Measurements from ENCODE around the gene TFPI. TPM values are rescaled to one million over a fixed set of nuclear protein-coding genes. Genes with fewer than 3 reads are reported as not detected.
"Not testable (repeated sequence)": the region's sequence is repeated elsewhere in the genome, so short reads cannot be mapped to it uniquely, and the experiment has no call there.

Gene TFPI
- total RNA-seq, 1 donor from 2014 or later: 1.2 TPM

DNA sequence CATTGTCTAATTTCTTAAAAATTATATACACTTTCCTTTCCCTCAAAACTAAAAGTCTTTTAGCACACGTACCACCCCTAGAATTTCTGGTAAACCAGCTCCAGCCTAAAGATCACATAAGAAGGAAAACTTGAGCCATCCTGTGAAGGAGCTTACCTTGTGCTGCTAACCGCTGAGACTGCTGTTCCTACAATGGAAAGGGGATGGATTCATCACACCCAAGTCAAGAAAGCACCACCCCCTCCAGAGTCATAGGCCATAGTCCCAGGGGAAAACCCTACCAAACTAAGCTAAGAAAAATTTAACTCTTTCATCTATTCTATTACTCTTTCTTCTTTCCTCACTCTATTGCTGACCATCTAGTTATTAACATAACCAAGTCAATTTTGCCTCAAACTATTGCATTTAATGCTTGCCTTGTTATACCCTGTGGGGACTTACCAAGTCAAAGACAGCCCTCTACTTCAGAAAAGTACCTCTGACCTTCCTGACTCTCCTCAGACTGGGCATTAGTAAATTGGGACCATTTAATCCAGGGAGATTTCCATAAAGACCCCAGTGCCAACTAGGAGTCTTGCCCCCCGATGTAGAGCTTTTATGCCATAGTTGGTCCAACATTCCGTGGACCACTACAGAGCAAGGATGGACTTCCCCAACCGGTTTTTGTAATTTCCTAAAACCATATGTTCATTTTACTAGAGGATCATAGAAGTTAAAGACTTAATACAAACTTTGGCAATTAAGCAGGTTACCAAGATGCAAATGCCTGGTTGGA lies 40.6 kb downstream of the TFPI start:
- H3K4me3 Mint-ChIP-seq; H3K27ac Mint-ChIP-seq; intact Hi-C loops (cut with micrococcal nuclease); H3K9me3 Mint-ChIP-seq; H3K27me3 Mint-ChIP-seq; H3K4me1 Mint-ChIP-seq; DNase-seq; H3K36me3 Mint-ChIP-seq (ENCODE audit: low read depth): not testable (repeated sequence)

GRCh38 chr2:187511356-187512315 lies 42.6 kb downstream of the TFPI start:
- Mint-ChIP-seq H3K4me3 (no peak overlapping the region), H3K4me1 (peaks cover 6% of the 10 kb centered on the region), H3K9me3 (no peaks in the 10 kb centered on the region), H3K27ac (no peak overlapping the region), H3K36me3 (ENCODE audit: low read depth) (no peaks in the 10 kb centered on the region), H3K27me3 (no peaks in the 10 kb centered on the region)
- DNase-seq: no peak
- intact Hi-C loops (cut with micrococcal nuclease): no loop called here

DNA sequence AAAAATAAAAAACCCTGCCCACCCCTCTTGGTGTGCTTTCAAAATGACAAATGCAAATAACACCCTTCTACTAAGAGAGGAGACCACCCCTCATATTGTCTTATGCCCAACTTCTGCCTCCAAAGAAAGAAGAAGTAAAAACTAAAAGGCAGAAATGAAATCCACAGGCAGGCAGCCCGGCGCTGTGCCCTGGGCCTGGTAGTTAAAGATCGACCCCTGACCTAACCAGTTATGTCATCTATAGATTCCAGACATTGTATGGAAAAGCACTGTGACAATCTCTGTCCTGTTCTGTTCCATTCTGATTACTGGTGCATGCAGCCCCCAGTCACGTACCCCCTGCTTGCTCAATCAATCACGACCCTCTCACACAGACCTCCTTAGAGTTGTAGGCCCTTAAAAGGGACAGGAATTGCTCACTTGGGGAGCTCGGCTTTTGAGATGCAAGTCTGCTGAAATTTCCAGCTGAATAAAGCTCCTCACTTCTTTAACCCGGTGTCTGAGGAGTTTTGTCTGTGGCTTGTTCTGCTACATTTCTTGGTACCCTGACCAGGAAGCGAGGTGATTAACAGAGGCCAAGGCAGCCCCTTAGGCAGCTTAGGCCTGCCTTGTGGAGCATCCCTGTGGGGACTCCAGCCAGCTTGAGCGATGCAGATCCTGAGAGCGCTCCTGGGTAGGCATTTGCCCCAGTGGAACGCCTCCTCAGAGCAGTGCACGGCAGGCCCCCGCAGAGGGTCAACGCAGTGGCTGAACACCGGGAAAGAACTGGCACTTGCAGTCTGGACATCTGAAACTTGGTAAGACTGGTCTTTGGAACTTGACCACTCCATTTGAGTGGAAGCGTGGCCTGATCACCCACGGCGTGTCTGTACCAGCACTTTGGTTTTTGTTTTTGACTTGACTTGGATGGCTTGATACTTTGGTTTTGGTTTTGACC lies 43.5 kb downstream of the TFPI start:
- H3K27me3 Mint-ChIP-seq; H3K4me3 Mint-ChIP-seq; H3K9me3 Mint-ChIP-seq; DNase-seq; intact Hi-C loops (cut with micrococcal nuclease); H3K36me3 Mint-ChIP-seq (ENCODE audit: low read depth); H3K27ac Mint-ChIP-seq; H3K4me1 Mint-ChIP-seq: not testable (repeated sequence)

- H3K4me3 Mint-ChIP-seq: peak overlapping the region; percentile 13
- no peak for DNase-seq
- peak overlapping the region; percentile 41 for H3K27ac Mint-ChIP-seq
- intact Hi-C loops (cut with micrococcal nuclease): no loop called here
- no peaks in the 10 kb centered on the region for H3K27me3 Mint-ChIP-seq
- H3K4me1 Mint-ChIP-seq: peaks cover 6% of the 10 kb centered on the region
- H3K9me3 Mint-ChIP-seq: no peaks in the 10 kb centered on the region
- H3K36me3 Mint-ChIP-seq (ENCODE audit: low read depth): no peaks in the 10 kb centered on the region
These were observed 44.4 kb downstream of the TFPI start for GRCh38 chr2:187509667-187510417.

DNA sequence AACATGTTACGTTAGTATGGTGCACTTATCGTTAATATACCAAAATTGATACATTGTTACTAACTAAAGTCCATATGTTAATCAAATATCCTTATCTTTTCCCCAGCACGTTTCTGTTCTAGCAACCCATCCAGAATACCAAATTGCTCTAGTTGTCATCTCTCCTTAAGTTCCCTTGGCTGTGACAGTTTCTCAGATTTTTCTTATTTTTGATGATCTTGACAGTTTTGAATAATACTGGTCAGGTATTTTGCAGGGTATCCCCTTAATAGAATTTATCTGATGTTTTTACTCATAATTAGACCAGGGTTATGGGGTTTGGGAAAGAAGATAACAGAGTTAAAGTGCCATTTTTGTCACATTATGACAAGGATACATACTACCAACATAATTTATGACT lies 47.8 kb downstream of the TFPI start:
- intact Hi-C loops (cut with micrococcal nuclease): no loop called here
- Mint-ChIP-seq H3K27ac (no peak overlapping the region), H3K36me3 (ENCODE audit: low read depth) (no peaks in the 10 kb centered on the region), H3K4me3 (no peak overlapping the region), H3K4me1 (peaks cover 6% of the 10 kb centered on the region), H3K27me3 (peaks cover 5% of the 10 kb centered on the region), H3K9me3 (no peaks in the 10 kb centered on the region)
- DNase-seq: no peak

- peaks cover 6% of the 10 kb centered on the region for H3K4me1 Mint-ChIP-seq
- H3K27ac Mint-ChIP-seq: no peak overlapping the region
- intact Hi-C loops (cut with micrococcal nuclease): no loop called here
- no peak for DNase-seq
- no peaks in the 10 kb centered on the region for H3K36me3 Mint-ChIP-seq (ENCODE audit: low read depth)
- H3K9me3 Mint-ChIP-seq: no peaks in the 10 kb centered on the region
- H3K4me3 Mint-ChIP-seq: no peak overlapping the region
- peaks cover 5% of the 10 kb centered on the region for H3K27me3 Mint-ChIP-seq
These were observed 49.1 kb downstream of the TFPI start for GRCh38 chr2:187505065-187505672.

GRCh38 chr2:187504312-187504921 lies 49.8 kb downstream of the TFPI start:
- Mint-ChIP-seq H3K4me3 (no peak overlapping the region), H3K4me1 (no peaks in the 10 kb centered on the region), H3K27ac (no peak overlapping the region), H3K27me3 (peaks cover 5% of the 10 kb centered on the region), H3K36me3 (ENCODE audit: low read depth) (no peaks in the 10 kb centered on the region), H3K9me3 (no peaks in the 10 kb centered on the region)
- no peak for DNase-seq
- intact Hi-C loops (cut with micrococcal nuclease): no loop called here

- intact Hi-C loops (cut with micrococcal nuclease): no loop called here
- peaks cover 5% of the 10 kb centered on the region for H3K27me3 Mint-ChIP-seq
- no peak for DNase-seq
- H3K36me3 Mint-ChIP-seq (ENCODE audit: low read depth): no peaks in the 10 kb centered on the region
- no peak overlapping the region for H3K27ac Mint-ChIP-seq
- H3K4me1 Mint-ChIP-seq: no peaks in the 10 kb centered on the region
- H3K9me3 Mint-ChIP-seq: no peaks in the 10 kb centered on the region
- H3K4me3 Mint-ChIP-seq: no peak overlapping the region
These were observed 50.5 kb downstream of the TFPI start for GRCh38 chr2:187503700-187504099.

DNA sequence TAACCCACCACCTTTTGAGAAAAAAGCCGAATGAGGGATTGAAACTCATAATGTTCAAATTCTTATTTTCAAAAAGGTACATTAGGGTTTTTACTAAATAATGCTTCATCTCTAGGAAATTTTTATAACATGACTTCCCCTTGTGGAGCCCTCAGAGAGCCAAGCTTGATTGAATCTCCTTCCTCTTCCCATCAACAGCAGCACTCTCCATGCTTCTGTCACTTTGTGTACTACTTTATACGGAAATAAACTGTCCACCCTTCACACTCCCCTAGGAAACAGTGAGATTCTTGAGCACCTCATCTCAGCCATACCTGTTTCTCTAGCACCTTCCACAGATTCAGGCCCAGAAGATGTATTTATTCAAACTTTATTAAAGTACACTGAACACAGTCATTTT lies 51.8 kb downstream of the TFPI start:
- intact Hi-C loops (cut with micrococcal nuclease): no loop called here
- no peaks in the 10 kb centered on the region for H3K36me3 Mint-ChIP-seq (ENCODE audit: low read depth)
- DNase-seq: no peak
- no peaks in the 10 kb centered on the region for H3K4me1 Mint-ChIP-seq
- no peak overlapping the region for H3K27ac Mint-ChIP-seq
- H3K9me3 Mint-ChIP-seq: no peaks in the 10 kb centered on the region
- peaks cover 5% of the 10 kb centered on the region for H3K27me3 Mint-ChIP-seq
- H3K4me3 Mint-ChIP-seq: no peak overlapping the region

DNA sequence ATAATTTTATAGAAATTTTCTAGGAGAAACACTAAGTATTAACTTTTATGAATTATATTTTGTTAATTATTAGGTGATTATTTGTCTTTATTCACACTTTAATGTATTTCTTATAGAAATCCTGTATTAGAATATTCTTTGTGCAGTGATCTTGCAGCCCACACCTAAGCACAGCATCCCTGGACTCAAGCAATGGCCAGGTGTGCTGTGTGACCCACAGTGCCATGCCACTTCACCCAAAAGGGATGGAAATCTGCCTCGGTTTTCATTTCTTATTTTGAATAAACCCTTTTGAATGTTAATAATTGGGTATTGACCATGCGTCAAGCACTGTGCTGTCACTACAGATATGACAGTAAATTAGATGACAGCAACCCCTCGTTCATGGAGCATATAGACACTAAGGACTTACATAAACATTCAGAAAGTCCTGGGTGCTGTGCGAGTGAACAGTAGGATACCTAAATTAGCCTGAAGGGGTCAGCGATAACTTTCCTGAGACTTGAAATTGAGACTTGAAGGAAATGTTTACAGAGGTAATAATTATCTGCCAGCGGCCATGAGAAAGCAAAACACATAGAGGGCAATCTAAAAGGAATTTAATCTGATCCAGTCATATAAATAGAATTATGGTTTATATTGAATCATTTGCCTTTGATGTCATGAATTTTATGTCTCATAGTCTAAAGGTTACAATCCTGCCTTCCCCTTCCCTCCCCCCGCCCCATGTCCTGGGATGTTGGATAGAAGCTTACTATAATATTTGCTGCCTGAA lies 53.5 kb downstream of the TFPI start:
- H3K9me3 Mint-ChIP-seq: no peaks in the 10 kb centered on the region
- H3K4me3 Mint-ChIP-seq: no peak overlapping the region
- intact Hi-C loops (cut with micrococcal nuclease): loop anchor here (1.0 kb wide), 2 partner anchors 80 to 343 kb away; no protein-coding TSS in a partner anchor
- H3K36me3 Mint-ChIP-seq (ENCODE audit: low read depth): no peaks in the 10 kb centered on the region
- peaks cover 5% of the 10 kb centered on the region for H3K27me3 Mint-ChIP-seq
- no peaks in the 10 kb centered on the region for H3K4me1 Mint-ChIP-seq
- no peak for DNase-seq
- H3K27ac Mint-ChIP-seq: no peak overlapping the region

GRCh38 chr2:187499941-187500532 lies 54.2 kb downstream of the TFPI start:
- Mint-ChIP-seq H3K4me1 (no peaks in the 10 kb centered on the region), H3K27me3 (peaks cover 5% of the 10 kb centered on the region), H3K27ac (no peak overlapping the region), H3K36me3 (ENCODE audit: low read depth) (no peaks in the 10 kb centered on the region), H3K4me3 (no peak overlapping the region), H3K9me3 (no peaks in the 10 kb centered on the region)
- intact Hi-C loops (cut with micrococcal nuclease): loop anchor here (1.0 kb wide), 2 partner anchors 80 to 343 kb away; no protein-coding TSS in a partner anchor
- DNase-seq: peak; percentile 82
